Bronchial epithelial cell (primary cell): ENCODE measurements around the gene UGT1A5. TPM values are rescaled to one million over a fixed set of nuclear protein-coding genes. Genes with fewer than 3 reads are reported as not detected.

ENCODE experiments used
- DNase-seq: peaks from one replicate; pipeline ENCODE4 v3.0.0-alpha.2; 2010; ENCODE audit warnings: low read depth
- FAIRE-seq: peaks from 2 replicates; lab custom pipeline; 2011; peaks lifted over from hg19 to GRCh38; lab: Jason Lieb, UNC
- H3K27me3 ChIP-seq: 2 replicates; pipeline ENCODE4 v1.5.1; 2011; ENCODE audit warnings: low read length; ENCODE audit not compliant: control insufficient read depth, insufficient read depth
- H3K36me3 ChIP-seq: 2 replicates; pipeline ENCODE4 v1.5.1; 2011; ENCODE audit warnings: low read length; ENCODE audit not compliant: control insufficient read depth, insufficient read depth
- H3K4me3 ChIP-seq: 2 replicates; pipeline ENCODE4 v1.5.1; 2011; ENCODE audit warnings: mild to moderate bottlenecking, low read depth, low read length, control low read depth
- total RNA-seq: library from RNA; depleted of rRNA; stranded (reverse); fragments of >200 nt; gene quantifications from 2 replicates; pipeline ENCODE4 v1.2.1, GENCODE V29; 2014
- TF ChIP-seq, protein P1 (sequence below): IDR thresholded peaks from 2 replicates; pipeline ENCODE4 v1.5.1; 2011; ENCODE audit warnings: mild to moderate bottlenecking, moderate library complexity, low read length, control low read depth, inconsistent platforms; ENCODE audit not compliant: insufficient read depth, severe bottlenecking

UGT1A5 gene
- total RNA-seq, 1 donor from 2014 or later, result 0.26 TPM

DNA sequence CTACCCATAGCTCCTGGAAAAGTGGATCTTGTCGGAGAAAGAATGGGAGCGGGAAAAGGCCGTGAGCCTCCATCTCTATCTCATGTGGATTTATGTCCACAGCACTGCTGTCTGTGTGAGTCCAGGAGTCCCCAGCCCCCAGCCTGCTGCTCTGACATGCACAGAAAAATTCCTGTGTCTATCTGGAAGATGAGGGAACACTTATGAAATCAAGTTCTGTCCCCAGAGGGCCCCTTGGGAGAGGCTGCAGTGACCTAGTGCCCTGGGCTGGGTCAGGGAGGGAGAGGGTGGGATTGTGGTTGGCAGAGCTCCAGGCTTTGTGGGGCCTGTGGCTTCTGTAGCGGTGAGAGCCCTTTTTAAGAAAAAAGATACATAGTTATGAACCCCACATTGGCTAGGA, 104.1 kb downstream of the UGT1A5 start:
- no peaks in the 10 kb centered on the region for H3K36me3 ChIP-seq
- DNase-seq, result no peak
- TF ChIP-seq, protein P1, sequence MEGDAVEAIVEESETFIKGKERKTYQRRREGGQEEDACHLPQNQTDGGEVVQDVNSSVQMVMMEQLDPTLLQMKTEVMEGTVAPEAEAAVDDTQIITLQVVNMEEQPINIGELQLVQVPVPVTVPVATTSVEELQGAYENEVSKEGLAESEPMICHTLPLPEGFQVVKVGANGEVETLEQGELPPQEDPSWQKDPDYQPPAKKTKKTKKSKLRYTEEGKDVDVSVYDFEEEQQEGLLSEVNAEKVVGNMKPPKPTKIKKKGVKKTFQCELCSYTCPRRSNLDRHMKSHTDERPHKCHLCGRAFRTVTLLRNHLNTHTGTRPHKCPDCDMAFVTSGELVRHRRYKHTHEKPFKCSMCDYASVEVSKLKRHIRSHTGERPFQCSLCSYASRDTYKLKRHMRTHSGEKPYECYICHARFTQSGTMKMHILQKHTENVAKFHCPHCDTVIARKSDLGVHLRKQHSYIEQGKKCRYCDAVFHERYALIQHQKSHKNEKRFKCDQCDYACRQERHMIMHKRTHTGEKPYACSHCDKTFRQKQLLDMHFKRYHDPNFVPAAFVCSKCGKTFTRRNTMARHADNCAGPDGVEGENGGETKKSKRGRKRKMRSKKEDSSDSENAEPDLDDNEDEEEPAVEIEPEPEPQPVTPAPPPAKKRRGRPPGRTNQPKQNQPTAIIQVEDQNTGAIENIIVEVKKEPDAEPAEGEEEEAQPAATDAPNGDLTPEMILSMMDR, result no peak
- H3K4me3 ChIP-seq, result no peak overlapping the region
- peak; percentile 70 for FAIRE-seq
- peaks cover 2% of the 10 kb centered on the region for H3K27me3 ChIP-seq

DNA sequence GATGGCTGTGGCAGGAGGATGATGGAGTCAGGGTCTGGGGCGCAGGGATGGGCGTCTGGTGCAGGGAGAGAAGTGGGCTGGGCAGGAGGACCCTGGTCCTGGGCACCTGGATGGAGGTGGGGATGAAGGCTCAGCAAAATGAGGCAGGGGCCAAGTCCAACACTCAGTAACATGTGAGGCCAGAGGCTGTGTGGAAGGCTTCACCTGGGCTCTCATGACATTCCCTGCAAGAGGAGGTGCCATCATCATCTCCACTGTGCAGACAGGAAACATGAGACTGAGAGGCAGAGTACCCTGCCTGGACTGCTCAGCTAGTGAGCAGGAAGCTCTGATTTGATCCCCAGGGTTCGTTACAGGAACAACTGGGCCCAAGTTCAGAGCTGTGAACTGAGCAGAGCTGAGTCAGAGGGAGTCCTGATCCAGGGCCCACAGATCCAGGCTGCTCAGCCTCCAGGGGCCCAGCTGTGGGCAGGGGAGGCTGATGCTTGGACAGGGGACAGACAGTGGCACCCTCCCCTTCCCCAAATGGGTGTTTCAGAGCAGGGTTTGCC, 104.7 kb downstream of the UGT1A5 start:
- Histone ChIP-seq H3K36me3 (no peaks in the 10 kb centered on the region), H3K27me3 (peaks cover 2% of the 10 kb centered on the region), H3K4me3 (no peak overlapping the region)
- FAIRE-seq, result no peak
- no peak for DNase-seq
- TF ChIP-seq, protein P1, result no peak

DNA sequence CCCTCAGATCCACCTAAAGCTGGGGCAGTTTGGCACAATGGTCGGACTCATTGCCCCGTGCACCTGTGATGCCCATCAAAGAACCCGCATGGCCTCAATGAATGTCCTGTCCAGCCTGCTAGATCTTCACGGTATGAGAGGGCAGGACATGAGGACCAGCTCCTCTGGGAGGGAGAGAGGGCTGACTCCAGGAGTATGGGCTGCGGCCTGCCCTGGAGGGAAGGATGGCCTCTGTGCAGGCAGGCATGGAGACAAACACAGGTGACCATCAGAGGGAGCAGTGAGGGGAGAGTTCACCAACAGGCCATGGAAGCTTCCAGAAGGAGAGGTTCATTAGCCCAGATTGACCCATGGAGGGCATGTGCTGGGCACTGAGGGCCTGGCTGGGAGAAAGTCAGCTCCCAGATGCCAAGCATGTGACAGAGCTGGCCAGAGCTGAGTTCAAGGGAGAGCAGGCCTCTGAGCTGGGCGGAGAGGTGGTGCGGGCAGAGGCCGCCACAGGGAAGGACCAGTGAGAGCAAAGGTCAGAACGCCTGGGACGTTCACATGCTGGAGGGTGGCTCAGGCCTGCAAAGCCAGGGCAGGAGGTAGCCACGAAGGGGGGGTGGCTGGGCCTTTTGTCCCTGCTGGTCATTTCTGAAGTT, 105.4 kb downstream of the UGT1A5 start:
- H3K27me3 ChIP-seq, result peaks cover 2% of the 10 kb centered on the region
- no peaks in the 10 kb centered on the region for H3K36me3 ChIP-seq
- FAIRE-seq (no peak), DNase-seq (no peak)
- TF ChIP-seq, protein P1, result no peak
- H3K4me3 ChIP-seq, result no peak overlapping the region

- Histone ChIP-seq H3K27me3 (no peaks in the 10 kb centered on the region), H3K36me3 (no peaks in the 10 kb centered on the region), H3K4me3 (no peak overlapping the region)
- TF ChIP-seq, protein P1, result no peak
- no peak for FAIRE-seq
- DNase-seq, result no peak
Measured at GRCh38 chr2:233818639-233819621, 106.2 kb downstream of the UGT1A5 start.

DNA sequence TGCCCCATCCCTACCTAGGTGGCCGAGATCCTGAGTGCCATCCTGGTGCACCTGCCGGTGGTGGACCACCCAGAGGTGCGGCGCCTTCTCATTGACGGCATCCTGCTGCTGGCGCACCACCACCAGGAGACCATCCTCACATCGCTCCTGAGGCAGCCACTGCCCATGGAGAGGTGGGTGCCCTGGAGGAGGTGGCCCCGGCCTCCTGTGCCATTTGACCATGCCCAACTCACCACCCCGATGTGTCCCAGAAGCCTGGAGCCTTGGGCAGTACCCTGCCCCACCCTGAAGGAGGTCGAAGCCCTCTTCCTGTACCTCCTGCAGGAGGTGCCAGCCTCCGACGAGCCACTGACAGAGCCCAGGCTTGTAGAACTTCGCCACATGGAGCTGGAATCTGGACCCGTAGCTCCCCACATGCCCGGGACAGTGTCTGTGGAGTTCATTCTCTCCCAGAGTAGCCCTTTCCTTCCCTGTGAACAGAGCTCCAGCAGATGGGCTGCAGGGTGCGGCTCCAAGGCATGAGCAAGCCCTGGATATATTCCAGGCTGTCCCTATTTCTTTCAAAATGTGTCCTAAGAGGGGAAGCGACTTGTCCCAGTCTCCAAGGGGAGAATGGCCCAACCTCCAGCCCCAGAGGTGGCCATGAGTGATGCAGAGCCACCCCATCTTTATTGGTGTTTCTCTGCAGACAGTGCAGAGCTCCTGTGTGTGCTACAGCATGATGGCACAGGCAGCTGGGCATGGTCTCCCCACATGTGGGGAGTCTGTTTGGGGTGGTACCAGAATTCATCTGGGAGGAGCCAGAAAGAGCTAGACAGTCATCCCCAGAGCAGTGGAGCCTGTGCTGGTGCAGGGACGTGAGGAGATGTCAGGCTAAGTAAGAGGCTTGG, 107.4 kb downstream of the UGT1A5 start:
- H3K27me3 ChIP-seq, result no peaks in the 10 kb centered on the region
- DNase-seq (no peak), FAIRE-seq (no peak)
- TF ChIP-seq, protein P1, result no peak
- H3K36me3 ChIP-seq, result no peaks in the 10 kb centered on the region
- no peak overlapping the region for H3K4me3 ChIP-seq
